GM23248 (cell line): ENCODE data around the gene TENM4. TPM values are rescaled to one million over a fixed set of nuclear protein-coding genes. Genes with fewer than 3 reads are reported as not detected.

Experiments
- DNase-seq: peaks from one replicate; pipeline ENCODE4 v3.0.0-alpha.2; 2015
- H2AFZ ChIP-seq: fragments of 200-600 bp; sonication (generic); 2 replicates; pipeline ENCODE4 v1.6.1; 2016; ENCODE audit warnings: antibody characterized with exemption
- H3F3A ChIP-seq: fragments of 200-600 bp; sonication (generic); 2 replicates; pipeline ENCODE4 v1.6.1; 2016; ENCODE audit warnings: mild to moderate bottlenecking, antibody characterized with exemption, mixed run types; ENCODE audit not compliant: insufficient read depth
- H3K27ac ChIP-seq: fragments of 200-600 bp; sonication (generic); 2 replicates; pipeline ENCODE4 v1.5.1; 2016; ENCODE audit warnings: mild to moderate bottlenecking
- H3K27me3 ChIP-seq: fragments of 200-600 bp; sonication (generic); replicated peaks from 2 replicates; pipeline ENCODE4 v1.6.1; 2016; ENCODE audit warnings: mild to moderate bottlenecking; ENCODE audit not compliant: insufficient read depth
- H3K36me3 ChIP-seq: fragments of 200-600 bp; sonication (generic); 2 replicates; pipeline ENCODE4 v1.6.1; 2016; ENCODE audit warnings: low read depth, mild to moderate bottlenecking
- H3K4me1 ChIP-seq: fragments of 200-600 bp; sonication (generic); 2 replicates; pipeline ENCODE4 v1.6.1; 2016; ENCODE audit warnings: mild to moderate bottlenecking; ENCODE audit not compliant: insufficient read depth
- H3K4me2 ChIP-seq: fragments of 200-600 bp; sonication (generic); one replicate; pipeline ENCODE4 v1.6.1; 2016; ENCODE audit warnings: mild to moderate bottlenecking; ENCODE audit not compliant: unreplicated experiment
- H3K4me3 ChIP-seq: fragments of 200-600 bp; sonication (generic); 2 replicates; pipeline ENCODE4 v1.5.1; 2016; ENCODE audit warnings: mild to moderate bottlenecking
- H3K79me2 ChIP-seq: fragments of 200-600 bp; sonication (generic); 2 replicates; pipeline ENCODE4 v1.6.1; 2016; ENCODE audit warnings: mild to moderate bottlenecking; ENCODE audit not compliant: insufficient read depth
- H3K9ac ChIP-seq: fragments of 200-600 bp; sonication (generic); 2 replicates; pipeline ENCODE4 v1.6.1; 2016; ENCODE audit warnings: mild to moderate bottlenecking
- H3K9me2 ChIP-seq: fragments of 200-600 bp; sonication (generic); 2 replicates; pipeline ENCODE4 v1.6.1; 2016; ENCODE audit warnings: mixed run types, mild to moderate bottlenecking, moderate library complexity; ENCODE audit not compliant: insufficient read depth
- H3K9me3 ChIP-seq: fragments of 200-600 bp; sonication (generic); one replicate; pipeline ENCODE4 v1.6.1; 2017; ENCODE audit warnings: low read depth
- H4K20me1 ChIP-seq: fragments of 200-600 bp; sonication (generic); 2 replicates; pipeline ENCODE4 v1.6.0; 2016; ENCODE audit not compliant: insufficient read depth
- EZH2 ChIP-seq: fragments of 200-600 bp; sonication (generic); IDR thresholded peaks from 2 replicates; pipeline ENCODE4 v1.6.1; 2018; ENCODE audit warnings: antibody characterized with exemption, mild to moderate bottlenecking; ENCODE audit not compliant: insufficient read depth, poor library complexity, severe bottlenecking
- EZH2phosphoT487 ChIP-seq: fragments of 200-600 bp; sonication (generic); IDR thresholded peaks from 2 replicates; pipeline ENCODE4 v1.6.1; 2018; ENCODE audit warnings: antibody characterized with exemption, moderate library complexity, mild to moderate bottlenecking, low read depth; ENCODE audit not compliant: insufficient read depth
- WGBS, 2 experiments: methylation state at CpG; one replicate each; pipeline ENCODE4 v1.1.6; 2015 to 2017; ENCODE audit warnings: low lambda C conversion rate in 2 of 2, low coverage in 1 of 2; ENCODE audit errors: missing lambda C conversion rate in 2 of 2; 5-methylcytosine and 5-hydroxymethylcytosine counted together
- in situ Hi-C: fragments of 300-500 bp; cut with MboI; formaldehyde crosslinking; loops from 2 replicates; pipeline ENCODE4 v1.15.0; 2020
- polyA plus RNA-seq: library from polyadenylated mRNA; unstranded; fragments of >200 nt; fragmentation: Nextera tagmentation; extraction: Ambion mirVana; gene quantifications from 2 replicates; pipeline ENCODE4 v1.2.1, GENCODE V29; 2016
- total RNA-seq: library from RNA; depleted of rRNA; stranded (reverse); fragments of >200 nt; shearing (Covaris generic); gene quantifications from 2 replicates; pipeline ENCODE4 v1.2.3, GENCODE V29; 2014

The TENM4 gene
- total and polyA plus RNA-seq, 2 experiments from 2014 or later: 0.11 to 0.48 TPM

- in situ Hi-C loops: no loop called here
- Histone ChIP-seq H3K27ac (no peak overlapping the region), H3K4me3 (no peak overlapping the region), H3K36me3 (no peaks in the 10 kb centered on the region), H3K79me2 (no peaks in the 10 kb centered on the region), H2AFZ (no peak overlapping the region), H3F3A (no peaks in the 10 kb centered on the region), H3K27me3 (no peaks in the 10 kb centered on the region; the same call in 1 of the 2 replicates), H3K4me2 (no peak overlapping the region), H4K20me1 (no peaks in the 10 kb centered on the region), H3K9me3 (no peaks in the 10 kb centered on the region), H3K4me1 (no peaks in the 10 kb centered on the region), H3K9me2 (no peaks in the 10 kb centered on the region), H3K9ac (no peak overlapping the region)
- TF ChIP-seq EZH2 (no peak), EZH2phosphoT487 (no peak)
- DNase-seq: no peak
- 63 to 66% methylated on average over 6 of the region's 6 CpGs for WGBS, 2 experiments
Measured at GRCh38 chr11:79209540-79210266, 231.1 kb downstream of the TENM4 start.

GRCh38 chr11:79208126-79208525 lies 232.7 kb downstream of the TENM4 start:
- TF ChIP-seq EZH2phosphoT487 (no peak), EZH2 (no peak)
- in situ Hi-C loops: no loop called here
- no peak for DNase-seq
- no peak overlapping the region for H3K9ac ChIP-seq
- H3K27ac ChIP-seq: no peak overlapping the region
- no peaks in the 10 kb centered on the region for H3F3A ChIP-seq
- no peaks in the 10 kb centered on the region for H4K20me1 ChIP-seq
- H3K36me3 ChIP-seq: no peaks in the 10 kb centered on the region
- no peak overlapping the region for H2AFZ ChIP-seq
- H3K9me3 ChIP-seq: no peaks in the 10 kb centered on the region
- 47 to 72% methylated on average over 2 of the region's 2 CpGs for WGBS, 2 experiments
- H3K27me3 ChIP-seq: no peaks in the 10 kb centered on the region; the same call in 1 of the 2 replicates
- H3K4me2 ChIP-seq: no peak overlapping the region
- no peaks in the 10 kb centered on the region for H3K79me2 ChIP-seq
- H3K4me1 ChIP-seq: no peaks in the 10 kb centered on the region
- no peaks in the 10 kb centered on the region for H3K9me2 ChIP-seq
- H3K4me3 ChIP-seq: no peak overlapping the region

- Histone ChIP-seq H3K9me2 (no peaks in the 10 kb centered on the region), H3K9me3 (no peaks in the 10 kb centered on the region), H3K36me3 (no peaks in the 10 kb centered on the region), H3K4me3 (no peak overlapping the region), H4K20me1 (no peaks in the 10 kb centered on the region), H3K4me1 (no peaks in the 10 kb centered on the region), H3K27ac (no peak overlapping the region), H3F3A (no peaks in the 10 kb centered on the region), H3K4me2 (no peak overlapping the region), H3K27me3 (peaks cover 3% of the 10 kb centered on the region; the same call in 1 of the 2 replicates), H3K9ac (no peak overlapping the region), H2AFZ (no peak overlapping the region), H3K79me2 (no peaks in the 10 kb centered on the region)
- TF ChIP-seq EZH2phosphoT487 (no peak), EZH2 (no peak)
- 35 to 39% methylated on average over 4 of the region's 4 CpGs for WGBS, 2 experiments
- no peak for DNase-seq
- in situ Hi-C loops: no loop called here
Measured at GRCh38 chr11:79206951-79207350, 233.9 kb downstream of the TENM4 start.

- 33 to 40% methylated on average over 1 of the region's 1 CpG for WGBS, 2 experiments
- in situ Hi-C loops: no loop called here
- TF ChIP-seq EZH2phosphoT487 (no peak), EZH2 (no peak)
Measured at GRCh38 chr11:79205786-79206185, 235.0 kb downstream of the TENM4 start.

More at GRCh38 chr11:79205786-79206185, 235.0 kb downstream of the TENM4 start:
- H3K27ac ChIP-seq: no peak overlapping the region
- no peaks in the 10 kb centered on the region for H4K20me1 ChIP-seq
- H3K36me3 ChIP-seq: no peaks in the 10 kb centered on the region
- no peak overlapping the region for H2AFZ ChIP-seq
- no peaks in the 10 kb centered on the region for H3K9me2 ChIP-seq
- no peaks in the 10 kb centered on the region for H3K9me3 ChIP-seq
- H3F3A ChIP-seq: no peaks in the 10 kb centered on the region
- no peak overlapping the region for H3K9ac ChIP-seq
- H3K4me2 ChIP-seq: no peak overlapping the region
- no peaks in the 10 kb centered on the region for H3K4me1 ChIP-seq
- no peaks in the 10 kb centered on the region for H3K79me2 ChIP-seq
- no peak overlapping the region for H3K4me3 ChIP-seq
- DNase-seq: no peak
- peaks cover 3% of the 10 kb centered on the region; the same call in 1 of the 2 replicates for H3K27me3 ChIP-seq
